Measurements from ENCODE around the gene TUBA8.
"Not testable (repeated sequence)": the region's sequence is repeated elsewhere in the genome, so short reads cannot be mapped to it uniquely, and the experiment has no call there.

TUBA8 gene

DNA sequence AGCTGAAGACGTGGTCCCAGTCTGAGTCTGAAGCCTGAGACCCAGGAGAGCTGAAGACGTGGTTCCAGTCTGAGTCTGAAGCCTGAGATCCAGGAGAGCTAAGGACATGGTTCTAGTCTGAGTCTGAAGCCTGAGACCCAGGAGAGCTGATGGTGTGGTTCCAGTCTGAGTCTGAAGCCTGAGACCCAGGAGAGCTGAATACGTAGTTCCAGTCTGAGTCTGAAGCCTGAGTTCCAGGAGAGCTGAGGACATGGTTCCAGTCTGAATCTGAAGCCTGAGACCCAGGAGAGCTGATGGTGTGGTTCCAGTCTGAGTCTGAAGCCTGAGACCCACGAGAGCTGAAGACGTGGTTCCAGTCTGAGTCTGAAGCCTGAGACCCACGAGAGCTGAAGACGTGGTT lies 4.6 kb upstream of the TUBA8 start:
- not testable (repeated sequence) for DNase-seq (ENCODE audit: low read depth in 2 of 2, low spot score in 1 of 2)

- DNase-seq (ENCODE audit: low read depth in 2 of 2, low spot score in 1 of 2), result not testable (repeated sequence)
Measured at GRCh38 chr22:18106550-18107341, 3.9 kb upstream of the TUBA8 start.

- no peak for DNase-seq (ENCODE audit: low read depth in 2 of 2, low spot score in 1 of 2)
Measured at GRCh38 chr22:18108187-18108586, 2.4 kb upstream of the TUBA8 start.

- DNase-seq (ENCODE audit: low read depth in 2 of 2, low spot score in 1 of 2), result no peak
Measured at GRCh38 chr22:18109410-18110193, 1.0 kb upstream of the TUBA8 start.

DNA sequence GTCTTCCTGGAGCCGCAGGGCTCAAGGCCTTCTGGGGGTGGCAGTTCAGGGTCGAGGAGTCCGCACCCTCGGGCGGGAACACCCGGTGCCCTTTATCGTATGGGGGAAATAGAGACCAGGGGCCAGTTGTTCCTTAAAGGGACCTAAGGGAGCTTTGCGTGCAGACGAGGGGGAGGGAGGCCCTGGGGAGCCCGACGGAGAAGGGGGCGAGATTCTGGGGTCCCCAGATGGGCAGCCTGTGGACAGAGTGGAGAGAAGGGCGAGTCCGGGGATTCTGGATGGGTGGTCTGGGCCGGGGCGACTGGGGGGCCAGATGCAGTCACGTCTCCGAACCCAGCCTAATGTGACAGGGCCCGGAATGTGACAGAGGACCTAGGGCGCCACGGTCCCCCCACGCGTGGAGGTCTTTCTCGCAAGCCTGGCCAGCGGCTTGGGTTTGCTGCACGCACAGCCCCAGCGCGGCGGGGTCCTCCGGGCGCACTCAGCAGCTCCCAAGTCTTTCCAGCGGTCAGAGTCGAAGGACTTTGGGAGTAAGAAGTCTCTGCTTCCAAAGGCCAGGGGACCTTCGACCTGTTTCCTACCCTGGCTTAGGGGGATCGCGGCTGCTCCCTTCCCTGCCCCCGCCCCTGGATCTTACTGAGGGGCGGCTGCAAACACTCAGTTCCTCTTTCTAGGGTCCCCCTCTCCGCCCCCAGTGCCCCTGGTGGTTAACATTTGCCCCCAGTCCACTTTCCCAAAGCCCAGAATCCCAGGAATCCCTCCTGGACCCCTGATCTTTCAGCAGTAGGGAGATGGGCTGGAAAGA lies 547 bp downstream of the TUBA8 start:
- no peak for DNase-seq (ENCODE audit: low read depth in 2 of 2, low spot score in 1 of 2)

- DNase-seq (ENCODE audit: low read depth in 2 of 2, low spot score in 1 of 2), result no peak
Measured at GRCh38 chr22:18111759-18112330, 1.2 kb downstream of the TUBA8 start.

- DNase-seq (ENCODE audit: low read depth in 2 of 2, low spot score in 1 of 2), result no peak
Measured at GRCh38 chr22:18112440-18112839, 1.8 kb downstream of the TUBA8 start.

- DNase-seq (ENCODE audit: low read depth in 2 of 2, low spot score in 1 of 2), result no peak
Measured at GRCh38 chr22:18113680-18114394, 3.2 kb downstream of the TUBA8 start.

DNA sequence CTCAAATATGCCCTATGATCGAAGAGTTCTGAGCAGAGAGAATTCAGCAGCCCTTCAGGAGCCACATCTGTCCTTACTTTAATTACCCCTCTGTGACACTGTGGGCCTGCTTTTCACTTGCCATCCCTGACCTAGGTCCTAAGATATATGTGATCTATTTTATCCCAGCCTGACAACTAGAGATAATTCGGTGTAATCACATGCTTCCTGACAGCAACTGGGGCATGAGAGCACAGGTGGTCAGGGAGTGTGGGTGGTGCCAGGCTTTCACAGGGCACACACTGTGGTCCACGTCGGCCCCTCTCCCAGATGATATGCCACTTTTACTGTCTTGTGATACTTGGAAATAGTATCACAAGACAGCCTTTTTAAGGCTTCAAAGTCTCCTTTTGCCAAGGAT lies 3.9 kb downstream of the TUBA8 start:
- DNase-seq (ENCODE audit: low read depth in 2 of 2, low spot score in 1 of 2), result no peak

GRCh38 chr22:18114976-18115652 lies 4.5 kb downstream of the TUBA8 start:
- no peak for DNase-seq (ENCODE audit: low read depth in 2 of 2, low spot score in 1 of 2)

- DNase-seq (ENCODE audit: low read depth in 2 of 2, low spot score in 1 of 2), result no peak
Measured at GRCh38 chr22:18115906-18116371, 5.3 kb downstream of the TUBA8 start.

- DNase-seq (ENCODE audit: low read depth in 2 of 2, low spot score in 1 of 2), result no peak
Measured at GRCh38 chr22:18116634-18117033, 6.0 kb downstream of the TUBA8 start.

- no peak for DNase-seq (ENCODE audit: low read depth in 2 of 2, low spot score in 1 of 2)
Measured at GRCh38 chr22:18118345-18118915, 7.8 kb downstream of the TUBA8 start.

DNA sequence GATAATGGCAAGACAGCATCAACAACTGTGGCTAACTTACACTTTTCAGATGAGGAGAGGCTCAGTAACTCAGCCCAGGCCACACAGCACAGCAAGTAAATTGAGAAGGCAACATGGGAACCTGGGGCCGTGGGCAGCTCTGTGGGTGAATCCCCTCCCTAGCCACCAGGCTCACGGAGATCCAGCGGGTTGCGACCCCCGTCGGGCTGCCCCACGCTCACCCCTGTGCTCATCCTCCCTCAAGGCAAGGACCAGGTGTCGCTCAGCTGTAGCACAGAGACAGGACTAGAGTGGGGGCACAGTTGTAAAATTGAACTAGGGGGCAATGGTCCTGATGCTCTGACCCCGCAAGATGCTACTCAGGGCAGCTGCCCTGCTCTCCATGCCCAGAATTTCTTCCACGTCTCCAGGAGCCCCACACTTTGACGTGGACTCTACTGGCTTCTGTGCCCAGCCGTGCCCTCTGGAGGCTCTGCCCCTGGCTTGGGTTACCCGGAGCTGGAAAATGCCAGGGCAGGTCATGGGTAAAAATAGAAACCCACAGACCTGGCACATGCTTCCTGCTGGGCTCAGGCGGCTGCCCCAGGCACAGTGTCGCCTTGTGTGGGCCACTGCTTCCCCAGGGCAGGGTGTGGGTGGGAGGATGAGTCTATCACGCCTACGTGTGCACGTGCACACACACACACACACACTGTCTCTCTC lies 9.0 kb downstream of the TUBA8 start:
- no peak for DNase-seq (ENCODE audit: low read depth in 2 of 2, low spot score in 1 of 2)

DNA sequence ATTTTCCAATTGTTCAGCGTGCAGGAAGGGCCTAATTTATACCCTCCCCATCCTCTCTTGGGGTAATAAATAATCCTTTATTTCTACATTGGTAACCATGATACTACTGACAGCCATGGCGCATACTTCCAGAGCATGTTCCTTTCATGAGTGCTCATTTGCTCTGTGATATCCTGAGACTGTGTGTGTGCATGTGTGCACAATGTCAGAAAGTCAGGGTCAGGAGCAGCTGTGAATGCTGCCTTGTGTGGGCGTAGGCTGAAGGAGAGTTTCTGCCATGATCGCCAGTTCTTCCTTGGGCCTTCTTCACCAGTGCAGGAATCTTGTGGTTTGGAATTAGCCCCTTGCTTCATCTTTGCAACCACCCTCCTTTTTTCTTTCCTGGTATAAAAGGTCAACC lies 10.2 kb downstream of the TUBA8 start:
- no peak for DNase-seq (ENCODE audit: low read depth in 2 of 2, low spot score in 1 of 2)

GRCh38 chr22:18121506-18121905 lies 10.9 kb downstream of the TUBA8 start:
- DNase-seq (ENCODE audit: low read depth in 2 of 2, low spot score in 1 of 2), result no peak

- DNase-seq (ENCODE audit: low read depth in 2 of 2, low spot score in 1 of 2), result no peak
Measured at GRCh38 chr22:18121954-18122554, 11.4 kb downstream of the TUBA8 start.

- not testable (repeated sequence) for DNase-seq (ENCODE audit: low read depth in 2 of 2, low spot score in 1 of 2)
Measured at GRCh38 chr22:18123476-18124025, 12.9 kb downstream of the TUBA8 start.

All from stimulated activated CD8-positive, alpha-beta memory T cell treated with anti-CD3 and anti-CD28 coated beads, Interleukin-4, amount 100 ng/mL, for 1 hour (primary cell).